HG02642 (cell line): ENCODE data around the gene KIRREL3.

Source experiments
- ATAC-seq: cut with Tn5 transposase; IDR thresholded peaks from one replicate; pipeline ENCODE4 v1.9.1; 2021; ENCODE audit warnings: mild to moderate bottlenecking; ENCODE audit not compliant: unreplicated experiment, poor library complexity

The KIRREL3 gene

GRCh38 chr11:126755526-126755925, 245.0 kb downstream of the KIRREL3 start:
- ATAC-seq = no peak

GRCh38 chr11:126754591-126755426, 245.8 kb downstream of the KIRREL3 start:
- ATAC-seq = no peak

GRCh38 chr11:126753990-126754389, 246.6 kb downstream of the KIRREL3 start:
- ATAC-seq = no peak

- ATAC-seq = no peak
Observed at GRCh38 chr11:126751242-126751641, 249.3 kb downstream of the KIRREL3 start.

GRCh38 chr11:126748793-126749192, 251.8 kb downstream of the KIRREL3 start:
- ATAC-seq = no peak

- no peak for ATAC-seq
Observed at GRCh38 chr11:126748100-126748791, 252.3 kb downstream of the KIRREL3 start.

GRCh38 chr11:126747315-126747714, 253.3 kb downstream of the KIRREL3 start:
- ATAC-seq = no peak

- no peak for ATAC-seq
Observed at GRCh38 chr11:126746443-126746842, 254.1 kb downstream of the KIRREL3 start.

- no peak for ATAC-seq
Observed at GRCh38 chr11:126744699-126745098, 255.9 kb downstream of the KIRREL3 start.

GRCh38 chr11:126743628-126744027, 256.9 kb downstream of the KIRREL3 start:
- no peak for ATAC-seq

- ATAC-seq = no peak
Observed at GRCh38 chr11:126742582-126742981, 258.0 kb downstream of the KIRREL3 start.

- no peak for ATAC-seq
Observed at GRCh38 chr11:126740846-126741245, 259.7 kb downstream of the KIRREL3 start.

GRCh38 chr11:126739499-126740145, 260.9 kb downstream of the KIRREL3 start:
- ATAC-seq = no peak

GRCh38 chr11:126738295-126739031, 262.1 kb downstream of the KIRREL3 start:
- no peak for ATAC-seq

- ATAC-seq = no peak
Observed at GRCh38 chr11:126736682-126737572, 263.6 kb downstream of the KIRREL3 start.

GRCh38 chr11:126734752-126735151, 265.8 kb downstream of the KIRREL3 start:
- ATAC-seq = no peak

- ATAC-seq = no peak
Observed at GRCh38 chr11:126733685-126734084, 266.9 kb downstream of the KIRREL3 start.

GRCh38 chr11:126732981-126733380, 267.6 kb downstream of the KIRREL3 start:
- peak; percentile 71 for ATAC-seq

GRCh38 chr11:126731576-126732142, 268.9 kb downstream of the KIRREL3 start:
- ATAC-seq = no peak
